ENCODE measurements around the gene DAGLA.
"Not testable (repeated sequence)": the region's sequence is repeated elsewhere in the genome, so short reads cannot be mapped to it uniquely, and the experiment has no call there.

Gene DAGLA

GRCh38 chr11:61659413-61660196, 20.6 kb upstream of the DAGLA start:
- DNase-seq (ENCODE audit: low read depth in 1 of 2, low spot score in 1 of 2): no peak

GRCh38 chr11:61660997-61661396, 19.2 kb upstream of the DAGLA start:
- not testable (repeated sequence) for DNase-seq (ENCODE audit: low read depth in 1 of 2, low spot score in 1 of 2)

- no peak for DNase-seq (ENCODE audit: low read depth in 1 of 2, low spot score in 1 of 2)
These were observed 13.4 kb upstream of the DAGLA start for GRCh38 chr11:61666684-61667297.

- DNase-seq (ENCODE audit: low read depth in 1 of 2, low spot score in 1 of 2): no peak
These were observed 12.4 kb upstream of the DAGLA start for GRCh38 chr11:61667684-61668305.

- DNase-seq (ENCODE audit: low read depth in 1 of 2, low spot score in 1 of 2): no peak
These were observed 10.8 kb upstream of the DAGLA start for GRCh38 chr11:61669417-61669816.

GRCh38 chr11:61670626-61671025, 9.6 kb upstream of the DAGLA start:
- DNase-seq (ENCODE audit: low read depth in 1 of 2, low spot score in 1 of 2): no peak

- DNase-seq (ENCODE audit: low read depth in 1 of 2, low spot score in 1 of 2): no peak
These were observed 8.7 kb upstream of the DAGLA start for GRCh38 chr11:61671527-61671926.

GRCh38 chr11:61673946-61674467, 6.2 kb upstream of the DAGLA start:
- not testable (repeated sequence) for DNase-seq (ENCODE audit: low read depth in 1 of 2, low spot score in 1 of 2)

- DNase-seq (ENCODE audit: low read depth in 1 of 2, low spot score in 1 of 2): no peak
These were observed 4.4 kb upstream of the DAGLA start for GRCh38 chr11:61675826-61676225.

GRCh38 chr11:61679296-61679695, 895 bp upstream of the DAGLA start:
- DNase-seq (ENCODE audit: low read depth in 1 of 2, low spot score in 1 of 2): no peak

- no peak for DNase-seq (ENCODE audit: low read depth in 1 of 2, low spot score in 1 of 2)
These were observed 531 bp downstream of the DAGLA start for GRCh38 chr11:61680622-61681221.

GRCh38 chr11:61682093-61682732, 2.0 kb downstream of the DAGLA start:
- no peak for DNase-seq (ENCODE audit: low read depth in 1 of 2, low spot score in 1 of 2)

- DNase-seq (ENCODE audit: low read depth in 1 of 2, low spot score in 1 of 2): no peak
These were observed 2.9 kb downstream of the DAGLA start for GRCh38 chr11:61682906-61683675.

GRCh38 chr11:61683961-61684869, 4.0 kb downstream of the DAGLA start:
- no peak for DNase-seq (ENCODE audit: low read depth in 1 of 2, low spot score in 1 of 2)

GRCh38 chr11:61684870-61685616, 4.9 kb downstream of the DAGLA start:
- DNase-seq (ENCODE audit: low read depth in 1 of 2, low spot score in 1 of 2): no peak

- DNase-seq (ENCODE audit: low read depth in 1 of 2, low spot score in 1 of 2): no peak
These were observed 5.4 kb downstream of the DAGLA start for GRCh38 chr11:61685617-61685967.

GRCh38 chr11:61686066-61686465, 5.9 kb downstream of the DAGLA start:
- DNase-seq (ENCODE audit: low read depth in 1 of 2, low spot score in 1 of 2): no peak

- no peak for DNase-seq (ENCODE audit: low read depth in 1 of 2, low spot score in 1 of 2)
These were observed 6.3 kb downstream of the DAGLA start for GRCh38 chr11:61686469-61686868.

GRCh38 chr11:61687420-61687819, 7.2 kb downstream of the DAGLA start:
- no peak for DNase-seq (ENCODE audit: low read depth in 1 of 2, low spot score in 1 of 2)
